KBM-7 (cell line): Measurements from ENCODE around the gene FHIP1B.
"Not testable (repeated sequence)": the region's sequence is repeated elsewhere in the genome, so short reads cannot be mapped to it uniquely, and the experiment has no call there.

Experiments
- DNase-seq: peaks from one replicate; pipeline ENCODE4 v3.0.0-alpha.2; 2015
- in situ Hi-C: fragments of 300-500 bp; cut with MboI; formaldehyde crosslinking; loops from 2 replicates; pipeline ENCODE4 v1.14.3; 2020; ENCODE audit warnings: low sequenced_read_pairs, low pct_unique_long_range_greater_than_20kb, mixed read lengths

FHIP1B gene

DNA sequence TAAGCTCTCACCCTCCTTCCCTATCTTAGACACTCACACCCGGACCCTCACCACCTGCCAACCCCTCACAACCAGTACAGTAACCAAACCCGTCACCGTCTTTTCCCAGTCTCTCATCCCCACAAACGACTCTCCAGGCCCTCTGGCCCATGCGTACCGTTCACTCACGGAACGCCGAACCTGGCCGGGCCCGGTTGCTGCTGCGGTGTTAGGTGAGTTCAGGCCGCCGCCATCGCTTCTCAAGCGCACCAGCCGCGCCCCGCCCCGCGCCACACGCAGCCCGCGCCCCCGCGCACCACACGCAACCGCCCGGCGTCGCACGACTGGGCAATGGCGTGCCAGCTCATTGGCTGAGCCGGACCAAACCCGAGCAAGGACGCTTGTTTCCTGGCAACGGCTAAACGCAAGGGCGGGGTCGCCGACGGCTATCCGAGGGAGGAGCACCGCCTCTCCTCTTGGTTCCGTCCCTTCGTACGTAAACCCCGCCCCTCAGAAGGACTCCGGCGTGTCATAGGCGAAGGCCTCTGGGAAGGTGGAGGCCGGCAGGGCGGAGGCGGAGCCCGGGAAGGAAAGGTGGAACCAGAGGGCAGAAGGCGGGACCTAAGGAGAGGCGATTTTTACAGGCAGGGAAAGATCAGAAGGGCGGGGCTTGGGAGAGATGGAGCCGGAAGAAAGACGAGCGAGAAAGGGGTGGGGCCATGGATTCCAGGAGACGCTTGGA lies at the start of gene FHIP1B:
Gene FHIP1B, minus strand, starts transcription at position 250 of the 721 bp plus-strand sequence. CDS start 10,120 bp downstream, outside the sequence.
- in situ Hi-C loops = no loop called here
- peak; percentile 100 for DNase-seq

DNA sequence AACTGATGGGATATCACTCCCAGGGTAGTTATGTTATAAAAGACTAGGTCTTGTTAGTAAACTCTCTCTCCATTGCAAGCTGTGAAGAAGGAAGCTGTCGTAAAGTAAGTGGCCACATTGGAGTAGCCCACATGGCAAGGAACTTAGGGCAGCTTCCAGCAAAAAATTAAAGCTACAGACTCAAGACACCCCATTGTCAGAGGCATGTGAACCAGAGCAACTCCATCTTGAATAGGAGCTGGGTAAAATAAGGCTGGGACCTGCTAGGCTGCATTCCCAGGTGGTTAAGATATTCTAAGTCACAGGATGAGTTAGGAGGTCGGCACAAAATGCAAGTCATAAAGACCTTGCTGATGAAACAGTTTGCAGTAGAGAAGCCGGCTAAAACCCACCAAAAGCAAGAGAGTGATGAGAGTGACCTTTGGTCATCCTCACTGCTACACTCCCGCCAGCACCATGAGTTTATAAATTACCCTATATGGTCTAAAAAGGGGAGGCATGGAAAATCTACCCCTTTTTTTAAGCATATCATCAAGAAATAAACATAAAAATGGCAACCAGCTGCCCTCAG lies 49.1 kb upstream of the FHIP1B start:
- no peak for DNase-seq
- in situ Hi-C loops = no loop called here

DNA sequence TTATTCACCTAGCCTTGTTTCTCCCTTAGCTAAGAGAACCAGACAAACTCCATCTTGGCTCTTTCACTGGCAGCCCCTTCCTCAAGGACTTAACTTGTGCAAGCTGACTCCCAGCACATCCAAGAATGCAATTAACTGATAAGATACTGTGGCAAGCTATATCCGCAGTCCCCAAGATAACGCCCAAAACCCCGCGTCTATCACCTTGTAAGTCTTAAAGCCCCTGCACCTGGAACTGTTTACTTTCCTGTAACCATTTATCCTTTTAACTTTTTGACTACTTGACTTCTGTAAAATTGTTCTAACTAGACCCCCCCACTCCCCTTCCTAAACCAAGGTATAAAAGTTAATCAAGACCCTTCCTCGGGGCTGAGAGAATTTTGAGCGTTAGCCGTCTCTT lies 46.4 kb upstream of the FHIP1B start:
- in situ Hi-C loops, DNase-seq: not testable (repeated sequence)

DNA sequence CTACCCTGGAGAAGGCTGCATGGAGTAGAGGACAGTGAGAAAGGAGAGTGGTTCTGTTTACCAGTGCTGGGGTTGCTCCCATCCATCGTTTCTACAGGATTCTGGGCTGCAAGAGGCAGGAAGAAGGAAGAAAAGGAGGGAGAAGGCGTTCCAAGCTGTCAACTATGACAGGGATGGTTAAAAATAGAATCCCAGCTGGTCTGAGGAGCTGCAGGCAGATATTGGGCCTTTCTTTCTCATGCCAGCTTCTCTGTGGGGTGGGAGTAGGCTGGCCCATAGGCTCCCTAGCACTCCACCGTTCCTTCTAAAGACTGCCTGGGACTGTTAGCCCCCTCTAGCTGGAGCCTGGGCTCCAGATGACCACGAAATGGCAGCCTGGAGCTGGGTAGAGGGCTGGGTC lies 38.8 kb upstream of the FHIP1B start:
- no peak for DNase-seq
- in situ Hi-C loops = no loop called here

DNA sequence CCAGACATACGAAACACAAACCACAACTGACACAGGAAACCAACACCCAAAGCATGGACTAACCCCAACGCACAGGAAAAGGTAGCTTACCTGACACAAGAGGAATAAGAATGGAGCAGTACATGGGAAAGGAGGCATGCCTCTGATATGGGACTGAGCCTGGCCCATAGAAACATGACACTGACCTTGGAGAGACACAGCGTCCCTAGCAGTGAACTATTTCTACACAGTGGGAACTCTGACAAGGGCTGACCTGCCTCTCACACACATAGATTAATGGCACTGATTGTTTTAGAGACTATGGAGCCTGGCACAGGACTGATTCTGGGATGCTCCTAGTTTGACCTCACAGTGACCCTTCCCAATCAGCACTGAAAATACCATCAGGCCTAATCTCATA lies 37.2 kb upstream of the FHIP1B start:
- in situ Hi-C loops = no loop called here

DNA sequence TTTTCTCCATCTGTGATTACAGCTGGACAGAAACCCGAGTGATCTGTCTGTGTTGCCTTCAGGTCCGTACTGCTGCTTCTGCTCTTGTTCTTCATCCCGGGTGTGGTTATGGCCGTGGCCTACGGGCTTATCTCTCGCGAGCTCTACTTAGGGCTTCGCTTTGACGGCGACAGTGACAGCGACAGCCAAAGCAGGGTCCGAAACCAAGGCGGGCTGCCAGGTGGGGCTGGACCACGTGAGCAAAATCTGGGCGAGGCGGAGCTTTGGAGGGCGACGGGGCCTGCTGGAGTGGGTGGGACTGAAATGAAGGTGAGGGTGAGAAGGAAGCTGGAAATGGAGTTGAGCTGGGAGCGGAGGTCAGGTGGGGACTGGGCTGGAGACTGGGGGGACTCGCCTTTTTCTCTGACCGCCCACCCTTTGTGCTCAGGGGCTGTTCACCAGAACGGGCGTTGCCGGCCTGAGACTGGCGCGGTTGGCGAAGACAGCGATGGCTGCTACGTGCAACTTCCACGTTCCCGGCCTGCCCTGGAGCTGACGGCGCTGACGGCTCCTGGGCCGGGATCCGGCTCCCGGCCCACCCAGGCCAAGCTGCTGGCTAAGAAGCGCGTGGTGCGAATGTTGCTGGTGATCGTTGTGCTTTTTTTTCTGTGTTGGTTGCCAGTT lies 36.3 kb upstream of the FHIP1B start:
- in situ Hi-C loops = no loop called here
- no peak for DNase-seq

More for the DNA sequence above, 37.2 kb upstream of the FHIP1B start:
- DNase-seq = no peak

DNA sequence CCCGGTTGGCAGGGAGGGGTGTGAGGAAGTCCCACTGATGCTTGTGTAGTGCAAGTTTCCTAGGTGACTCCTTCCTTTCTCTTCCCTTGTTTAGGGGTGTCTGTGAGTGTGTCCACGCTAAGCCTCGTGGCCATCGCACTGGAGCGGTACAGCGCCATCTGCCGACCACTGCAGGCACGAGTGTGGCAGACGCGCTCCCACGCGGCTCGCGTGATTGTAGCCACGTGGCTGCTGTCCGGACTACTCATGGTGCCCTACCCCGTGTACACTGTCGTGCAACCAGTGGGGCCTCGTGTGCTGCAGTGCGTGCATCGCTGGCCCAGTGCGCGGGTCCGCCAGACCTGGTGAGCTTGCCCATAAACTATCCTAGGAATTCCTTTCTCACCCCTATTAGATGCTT lies 35.6 kb upstream of the FHIP1B start:
- in situ Hi-C loops = no loop called here
- DNase-seq = no peak

DNA sequence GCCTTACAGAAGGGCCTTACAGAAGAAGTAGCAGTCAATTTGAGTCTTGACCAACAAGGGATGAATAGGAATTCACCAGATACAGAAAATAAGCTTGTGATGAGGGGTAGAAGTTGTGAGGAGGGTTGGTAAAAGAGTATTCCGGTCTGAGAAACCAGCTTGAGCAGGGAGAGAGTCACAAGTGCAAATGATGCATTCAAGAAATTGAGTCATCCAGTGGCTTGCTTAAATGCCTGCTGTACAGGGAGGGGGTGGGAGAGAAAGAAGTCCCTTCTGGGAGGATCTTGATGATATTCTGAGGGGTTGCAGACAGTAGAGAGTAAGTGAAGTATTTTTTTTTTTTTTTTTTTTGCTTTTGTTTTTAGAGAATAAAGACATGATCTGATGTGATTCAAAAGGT lies 34.4 kb upstream of the FHIP1B start:
- in situ Hi-C loops = no loop called here
- no peak for DNase-seq

DNA sequence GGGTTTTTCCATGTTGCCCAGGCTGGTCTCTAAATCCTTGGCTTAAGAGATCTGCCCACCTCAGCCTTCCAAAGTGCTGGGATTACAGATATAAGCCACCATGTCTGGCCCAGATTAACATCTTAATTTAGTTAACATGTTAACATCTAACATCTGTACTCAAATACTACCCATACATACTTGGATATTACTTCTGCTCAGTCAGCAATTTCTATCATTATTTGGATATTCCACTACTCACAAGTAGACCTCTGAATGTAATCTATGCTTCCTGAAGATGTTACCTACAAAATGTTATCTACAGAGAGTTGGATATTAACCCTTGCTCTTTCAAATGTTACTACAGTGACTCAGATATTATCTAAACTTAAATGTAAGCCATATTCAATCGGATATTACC lies 29.2 kb upstream of the FHIP1B start:
- in situ Hi-C loops = no loop called here
- DNase-seq = no peak

DNA sequence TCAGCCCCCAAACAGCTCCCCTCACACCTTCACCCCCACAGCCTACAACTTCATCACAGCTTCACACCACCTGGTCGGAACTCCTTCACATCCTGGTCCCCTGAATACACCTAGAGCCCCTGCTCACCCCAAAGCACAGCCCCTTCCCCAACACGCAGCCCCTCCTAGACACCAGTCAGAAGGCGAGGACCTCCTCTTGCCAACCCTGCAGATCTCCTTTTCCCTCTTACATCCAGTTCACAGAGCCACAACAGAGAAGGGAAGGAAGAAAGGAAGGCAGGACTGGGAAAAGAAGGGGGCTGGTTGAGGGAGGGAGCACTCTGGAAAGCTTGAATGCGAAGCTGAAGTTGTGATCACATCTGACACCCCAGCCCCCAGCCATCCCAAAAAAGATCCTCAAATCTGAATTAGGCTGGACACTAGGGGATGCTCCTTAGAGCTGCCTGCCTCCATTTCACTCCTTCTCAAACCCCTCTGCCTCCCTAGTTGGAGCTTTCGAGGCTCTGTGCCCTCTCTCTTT lies 25.8 kb upstream of the FHIP1B start:
- DNase-seq = no peak
- in situ Hi-C loops = no loop called here

DNA sequence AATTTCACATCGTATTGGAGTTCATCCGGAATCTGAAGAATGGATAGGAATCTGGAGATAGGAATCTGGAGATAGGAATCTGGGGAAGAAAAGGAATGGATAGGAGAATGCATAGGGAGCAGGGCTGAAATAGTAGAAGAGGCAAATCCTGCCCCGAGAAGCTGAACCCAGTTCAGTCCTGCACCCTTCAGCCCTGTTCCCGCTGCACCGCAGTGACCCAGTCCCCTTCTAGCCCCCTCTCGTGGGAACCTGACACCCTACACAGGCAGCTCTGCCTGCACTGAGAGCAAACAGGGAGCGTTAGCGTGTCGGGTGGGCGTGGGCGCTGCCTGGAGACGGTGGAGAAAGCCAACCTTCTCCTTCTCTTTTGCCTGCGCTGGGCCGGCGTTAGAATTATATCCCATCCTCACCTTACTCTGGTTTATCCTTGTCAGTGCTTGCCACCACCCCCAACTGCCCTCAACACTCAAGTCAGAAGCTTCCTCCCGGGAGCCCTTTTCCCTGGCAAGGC lies 24.2 kb upstream of the FHIP1B start:
- DNase-seq = no peak
- in situ Hi-C loops = no loop called here

DNA sequence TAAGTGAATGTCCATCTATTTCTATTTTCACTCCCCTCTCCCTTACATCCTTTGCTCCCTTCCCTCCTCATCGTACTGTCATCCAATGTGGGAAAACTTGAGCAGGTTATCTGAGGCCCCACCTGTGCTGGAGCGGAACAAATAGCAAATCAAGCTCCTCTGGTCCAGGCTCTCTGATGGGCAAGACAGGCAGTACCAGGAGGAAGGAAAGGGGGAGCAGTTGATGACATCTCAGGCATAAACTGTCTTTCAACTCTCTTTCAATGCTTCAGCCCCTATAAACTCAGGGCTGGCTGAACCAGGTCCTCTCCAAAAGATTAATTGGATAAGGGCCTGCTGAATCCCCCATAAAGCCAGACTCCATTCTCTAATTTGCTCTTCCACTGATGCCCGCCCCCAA lies 23.7 kb upstream of the FHIP1B start:
- DNase-seq = no peak
- in situ Hi-C loops = no loop called here

DNA sequence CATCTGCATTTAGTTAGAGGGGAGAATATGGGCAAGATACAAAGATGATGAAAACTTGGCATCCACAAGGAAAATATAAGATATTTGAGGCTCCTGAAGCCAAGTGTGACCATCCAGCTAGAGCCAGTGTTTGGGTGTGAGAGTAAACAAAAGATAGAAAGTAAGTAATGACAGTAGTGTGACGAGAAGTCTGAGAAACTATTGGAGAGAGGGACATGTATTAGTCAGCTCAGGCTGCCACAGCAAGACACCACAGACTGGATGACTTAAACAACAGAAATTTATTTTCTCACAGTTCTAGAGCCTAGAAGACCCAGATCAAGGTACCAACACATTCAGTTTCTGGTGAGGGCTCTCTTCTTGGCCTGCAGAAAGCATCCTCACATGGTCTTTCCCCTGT lies 18.8 kb upstream of the FHIP1B start:
- no peak for DNase-seq
- in situ Hi-C loops = no loop called here

DNA sequence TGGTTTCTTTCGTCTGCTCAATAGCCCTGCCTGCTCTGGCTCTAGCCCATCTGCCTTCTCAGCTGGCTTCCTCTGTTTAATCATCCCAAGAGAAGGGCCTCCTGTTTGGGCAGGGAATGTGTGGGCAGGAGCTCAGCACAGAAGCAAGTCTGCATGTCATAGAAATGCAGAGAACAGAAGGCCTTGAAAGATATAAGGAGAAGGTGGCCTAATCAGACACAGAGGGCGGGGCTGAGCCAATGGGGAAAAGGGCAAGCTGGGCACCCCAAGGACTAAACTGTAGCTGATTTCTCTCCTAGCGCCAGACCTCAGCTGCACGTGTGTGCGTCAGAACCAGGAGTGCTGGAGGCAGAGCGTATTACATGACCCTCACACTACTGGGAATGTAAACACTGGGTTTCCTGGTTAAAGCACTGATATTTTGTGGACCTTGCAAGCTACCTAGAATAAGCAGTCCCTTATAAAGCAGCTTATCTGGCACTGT lies 17.6 kb upstream of the FHIP1B start:
- in situ Hi-C loops = no loop called here
- no peak for DNase-seq

DNA sequence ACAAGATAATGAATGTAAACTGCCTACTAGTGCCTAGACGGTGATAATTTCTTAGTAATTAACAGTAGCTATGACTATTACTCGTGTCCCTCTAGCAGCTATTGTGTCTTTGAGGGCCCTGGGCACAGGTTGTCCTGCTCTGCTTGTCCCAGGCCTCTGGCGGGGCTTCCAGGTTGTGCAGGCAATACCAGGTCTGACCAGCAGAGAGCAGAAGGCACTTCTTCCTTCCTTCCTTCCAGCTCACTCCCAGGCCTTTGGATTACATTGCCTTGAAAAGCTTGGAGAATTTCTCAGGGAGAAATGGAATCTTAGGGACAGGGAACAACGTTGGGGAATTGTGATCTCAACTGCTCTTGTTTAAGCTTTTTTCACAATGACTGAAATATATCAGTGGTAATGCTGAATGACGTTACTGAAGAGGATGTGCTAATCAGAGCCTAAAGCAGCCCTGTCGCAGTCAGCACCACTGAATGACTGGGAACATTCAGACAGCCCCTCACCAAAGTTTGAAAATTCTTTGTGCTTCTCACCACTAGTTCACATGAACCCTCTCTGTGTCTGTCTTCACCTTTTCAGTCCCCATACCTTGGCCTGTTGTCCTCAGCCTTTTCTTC lies 16.8 kb upstream of the FHIP1B start:
- DNase-seq = peak; percentile 76
- in situ Hi-C loops = no loop called here

DNA sequence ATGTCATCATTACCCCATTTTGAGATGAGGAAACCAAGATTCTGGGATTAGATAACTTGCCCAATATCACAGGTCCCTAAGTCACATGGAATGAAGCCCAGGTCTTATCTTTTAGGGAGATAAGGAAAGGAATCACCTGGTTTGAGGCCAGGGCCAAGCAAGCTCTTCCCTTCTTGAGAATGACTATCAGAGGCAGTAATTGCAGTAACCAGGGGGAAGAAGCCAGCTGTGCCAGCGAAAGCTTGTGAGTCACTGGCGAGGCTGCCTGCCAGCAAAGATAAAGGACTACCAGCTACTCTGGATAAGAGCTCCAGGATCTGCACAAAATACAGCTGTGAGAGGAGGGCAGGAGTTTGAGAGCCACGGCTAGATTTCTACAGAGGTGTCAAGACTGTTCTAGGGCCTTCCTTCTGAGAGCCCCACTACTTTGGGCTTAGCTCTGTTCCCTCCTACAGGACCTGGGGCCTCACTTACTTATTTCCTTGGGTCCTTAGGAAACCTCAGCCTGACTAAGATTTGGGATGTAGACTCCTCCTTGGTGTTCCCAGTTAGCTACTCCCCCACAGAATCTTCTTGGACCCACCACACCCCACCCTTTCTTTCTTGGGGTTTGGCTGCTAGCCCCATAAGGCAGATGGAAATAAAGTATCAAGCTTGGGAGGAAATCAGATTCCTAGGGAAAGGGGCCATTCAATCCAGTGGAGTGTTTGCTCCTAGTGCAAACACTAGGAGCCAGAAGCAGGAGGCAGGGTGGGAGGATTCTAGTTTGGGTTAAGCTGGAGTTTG lies 15.5 kb upstream of the FHIP1B start:
- in situ Hi-C loops = no loop called here
- no peak for DNase-seq

DNA sequence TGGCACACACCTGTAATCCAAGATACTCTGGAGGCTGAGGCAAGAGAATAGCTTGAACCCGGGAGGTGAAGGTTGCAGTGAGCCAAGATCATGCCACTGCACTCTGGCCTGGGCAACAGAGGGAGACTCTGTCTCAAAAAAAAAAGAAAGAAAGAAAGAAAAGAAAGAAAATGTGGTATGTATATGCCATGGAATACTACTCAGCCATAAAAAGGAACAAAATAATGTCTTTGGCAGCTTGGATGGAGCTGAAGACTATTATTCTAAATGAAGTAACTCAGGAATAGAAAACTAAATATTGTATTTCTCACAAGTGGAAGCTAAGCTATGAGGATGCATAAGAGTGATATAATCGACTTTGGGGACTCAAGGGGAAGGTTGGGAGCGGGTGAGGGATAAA lies 14.5 kb upstream of the FHIP1B start:
- in situ Hi-C loops = not testable (repeated sequence)

DNA sequence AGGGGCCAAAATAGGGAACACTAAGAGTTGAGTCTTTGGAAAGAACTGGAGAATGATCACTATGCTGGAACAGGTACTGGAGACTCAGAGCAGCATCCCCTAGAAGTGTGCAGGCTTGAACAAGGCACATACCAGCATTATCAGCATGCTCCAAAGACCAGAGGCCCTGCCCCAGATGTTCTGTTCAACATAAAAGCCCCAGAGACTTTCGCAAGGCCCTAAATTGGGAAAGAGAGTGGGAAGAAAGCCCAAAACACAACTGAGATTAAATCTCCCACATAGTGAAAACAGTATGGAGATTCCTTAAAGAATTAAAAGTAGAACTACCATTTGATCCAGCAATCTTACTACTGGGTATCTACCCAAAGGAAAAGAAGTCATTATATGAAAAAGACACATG lies 13.8 kb upstream of the FHIP1B start:
- in situ Hi-C loops = no loop called here
- DNase-seq = no peak

More for the DNA sequence above, 14.5 kb upstream of the FHIP1B start:
- DNase-seq = not testable (repeated sequence)

DNA sequence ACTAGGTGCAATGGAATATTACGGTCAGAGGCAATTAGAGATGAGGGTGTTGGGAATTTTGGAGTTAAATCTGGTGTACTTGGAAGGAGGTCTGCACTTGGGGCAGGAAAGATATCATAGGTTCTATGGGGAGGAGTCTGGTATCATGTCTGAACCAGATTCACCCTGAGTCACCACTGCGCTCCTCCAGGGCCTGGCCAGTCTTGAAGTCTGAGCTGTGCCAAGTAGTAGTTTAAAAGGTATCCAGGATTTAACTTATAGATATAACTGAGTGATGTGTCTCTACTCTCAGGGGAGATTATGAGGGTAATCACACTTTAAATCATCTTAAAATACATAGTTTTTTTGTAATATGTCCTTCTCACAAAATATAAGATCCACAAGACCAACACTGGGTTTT lies 11.1 kb upstream of the FHIP1B start:
- no peak for DNase-seq
- in situ Hi-C loops = no loop called here
